Loucy (cell line): ENCODE measurements around the gene LPP.

ENCODE experiments used
- H2AFZ ChIP-seq: fragments of 200-600 bp; sonication (generic); 2 replicates; pipeline ENCODE4 v1.6.0; 2016; ENCODE audit warnings: antibody characterized with exemption, mild to moderate bottlenecking, low read length, moderate library complexity
- H3F3A ChIP-seq: fragments of 200-600 bp; 2 replicates; pipeline ENCODE4 v1.6.0; 2016; ENCODE audit warnings: antibody characterized with exemption, low read depth, mild to moderate bottlenecking
- H3K27me3 ChIP-seq: fragments of 200-600 bp; sonication (generic); 2 replicates; pipeline ENCODE4 v1.6.1; 2014; ENCODE audit warnings: low read length, mild to moderate bottlenecking; ENCODE audit not compliant: insufficient read depth, poor library complexity, severe bottlenecking
- H3K36me3 ChIP-seq: fragments of 200-600 bp; sonication (generic); 2 replicates; pipeline ENCODE4 v1.6.1; 2016; ENCODE audit warnings: low read length; ENCODE audit not compliant: insufficient read depth
- H3K4me1 ChIP-seq: fragments of 200-600 bp; sonication (generic); 2 replicates; pipeline ENCODE4 v1.5.1; 2014; ENCODE audit warnings: low read length, mild to moderate bottlenecking; ENCODE audit not compliant: insufficient read depth, poor library complexity, severe bottlenecking
- H3K4me2 ChIP-seq: fragments of 200-600 bp; sonication (generic); 2 replicates; pipeline ENCODE4 v1.6.0; 2014; ENCODE audit warnings: antibody characterized with exemption, low read length, low read depth, mild to moderate bottlenecking; ENCODE audit not compliant: poor library complexity, severe bottlenecking
- H3K4me3 ChIP-seq: fragments of 200-600 bp; sonication (generic); 2 replicates; pipeline ENCODE4 v1.5.1; 2014; ENCODE audit warnings: low read length, mild to moderate bottlenecking, mixed read lengths; ENCODE audit not compliant: poor library complexity, severe bottlenecking
- H3K79me2 ChIP-seq: fragments of 200-600 bp; sonication (generic); 2 replicates; pipeline ENCODE4 v1.6.1; 2014; ENCODE audit warnings: low read length; ENCODE audit not compliant: insufficient read depth
- H3K9ac ChIP-seq: fragments of 200-600 bp; sonication (generic); 2 replicates; pipeline ENCODE4 v1.6.0; 2014; ENCODE audit warnings: mild to moderate bottlenecking, low read depth, low read length, moderate library complexity; ENCODE audit not compliant: poor library complexity, severe bottlenecking
- H3K9me2 ChIP-seq: fragments of 200-600 bp; sonication (generic); replicated peaks from 2 replicates; pipeline ENCODE4 v1.6.1; 2016; ENCODE audit warnings: low read depth, low read length, mixed read lengths
- H3K9me3 ChIP-seq: fragments of 200-600 bp; sonication (generic); 2 replicates; pipeline ENCODE4 v1.6.1; 2014; ENCODE audit warnings: mild to moderate bottlenecking, antibody characterized with exemption, low read length, low read depth; ENCODE audit not compliant: insufficient read depth
- H4K20me1 ChIP-seq: fragments of 200-600 bp; sonication (generic); 2 replicates; pipeline ENCODE4 v1.6.0; 2014; ENCODE audit warnings: antibody characterized with exemption, low read length, mild to moderate bottlenecking; ENCODE audit not compliant: insufficient read depth, poor library complexity, severe bottlenecking
- EZH2phosphoT487 ChIP-seq: fragments of 200-600 bp; IDR thresholded peaks from 2 replicates; pipeline ENCODE4 v1.6.1; 2018; ENCODE audit warnings: antibody characterized with exemption, mild to moderate bottlenecking, moderate library complexity, borderline replicate concordance
- TF ChIP-seq, protein P1 (sequence below): fragments of 200-600 bp; sonication (generic); conservative IDR thresholded peaks from 2 replicates; pipeline ENCODE4 v1.5.1; 2014; ENCODE audit warnings: mild to moderate bottlenecking, antibody characterized with exemption, low read length

Gene LPP

DNA sequence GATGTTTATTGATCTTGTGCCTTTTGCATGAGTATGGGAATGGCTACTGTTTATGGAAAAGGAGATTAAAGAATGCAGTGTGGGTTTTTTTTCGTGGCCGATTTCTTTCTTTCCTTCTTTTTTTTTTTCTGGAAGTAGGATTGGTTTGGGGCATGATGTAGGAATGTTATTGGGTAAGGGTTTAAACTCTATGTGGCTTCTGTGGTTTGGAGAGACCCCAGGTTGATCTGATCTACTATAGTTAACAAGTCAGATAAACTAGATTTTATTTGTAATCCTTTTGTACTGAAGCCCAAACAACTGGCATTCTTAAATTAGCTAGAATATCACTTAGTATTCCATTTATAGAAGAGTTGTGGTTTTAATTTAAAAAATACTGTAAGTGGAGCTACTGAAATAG is 304.8 kb downstream of the LPP start:
- H3K4me2 ChIP-seq: peak overlapping the region; percentile 1
- H3K36me3 ChIP-seq: no peaks in the 10 kb centered on the region
- no peaks in the 10 kb centered on the region for H3F3A ChIP-seq
- peaks cover 14% of the 10 kb centered on the region for H3K4me1 ChIP-seq
- H4K20me1 ChIP-seq: no peaks in the 10 kb centered on the region
- no peaks in the 10 kb centered on the region; the same call in 1 of the 2 replicates for H3K79me2 ChIP-seq
- H3K9me3 ChIP-seq: no peaks in the 10 kb centered on the region
- TF ChIP-seq, protein P1, sequence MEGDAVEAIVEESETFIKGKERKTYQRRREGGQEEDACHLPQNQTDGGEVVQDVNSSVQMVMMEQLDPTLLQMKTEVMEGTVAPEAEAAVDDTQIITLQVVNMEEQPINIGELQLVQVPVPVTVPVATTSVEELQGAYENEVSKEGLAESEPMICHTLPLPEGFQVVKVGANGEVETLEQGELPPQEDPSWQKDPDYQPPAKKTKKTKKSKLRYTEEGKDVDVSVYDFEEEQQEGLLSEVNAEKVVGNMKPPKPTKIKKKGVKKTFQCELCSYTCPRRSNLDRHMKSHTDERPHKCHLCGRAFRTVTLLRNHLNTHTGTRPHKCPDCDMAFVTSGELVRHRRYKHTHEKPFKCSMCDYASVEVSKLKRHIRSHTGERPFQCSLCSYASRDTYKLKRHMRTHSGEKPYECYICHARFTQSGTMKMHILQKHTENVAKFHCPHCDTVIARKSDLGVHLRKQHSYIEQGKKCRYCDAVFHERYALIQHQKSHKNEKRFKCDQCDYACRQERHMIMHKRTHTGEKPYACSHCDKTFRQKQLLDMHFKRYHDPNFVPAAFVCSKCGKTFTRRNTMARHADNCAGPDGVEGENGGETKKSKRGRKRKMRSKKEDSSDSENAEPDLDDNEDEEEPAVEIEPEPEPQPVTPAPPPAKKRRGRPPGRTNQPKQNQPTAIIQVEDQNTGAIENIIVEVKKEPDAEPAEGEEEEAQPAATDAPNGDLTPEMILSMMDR: no peak
- TF ChIP-seq EZH2phosphoT487: no peak
- H3K9me2 ChIP-seq: no peaks in the 10 kb centered on the region
- H3K27me3 ChIP-seq: no peaks in the 10 kb centered on the region
- H3K4me3 ChIP-seq: no peak overlapping the region
- H3K9ac ChIP-seq: no peak overlapping the region
- H2AFZ ChIP-seq: no peak overlapping the region

DNA sequence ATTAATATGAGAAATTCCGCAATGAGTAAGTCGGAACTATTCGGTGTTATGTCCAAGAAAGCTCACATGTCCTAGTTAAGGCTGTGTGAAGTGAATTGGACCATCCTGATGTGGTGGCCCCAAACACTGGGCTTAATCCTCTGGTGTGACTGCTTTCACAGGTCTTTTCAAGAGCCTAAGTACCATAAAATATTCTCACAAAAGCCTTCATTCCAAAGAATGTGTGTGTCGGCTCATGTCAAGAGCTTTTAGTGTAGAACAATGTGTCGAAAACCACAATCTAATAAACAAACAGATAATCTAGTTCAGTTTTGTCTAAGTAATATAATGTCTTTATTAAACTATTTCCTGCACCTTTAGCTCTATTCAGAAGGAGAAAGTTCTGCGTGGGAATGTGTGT is 311.4 kb downstream of the LPP start:
- Histone ChIP-seq H3F3A (no peaks in the 10 kb centered on the region), H3K9me2 (no peaks in the 10 kb centered on the region), H3K27me3 (no peaks in the 10 kb centered on the region)

DNA sequence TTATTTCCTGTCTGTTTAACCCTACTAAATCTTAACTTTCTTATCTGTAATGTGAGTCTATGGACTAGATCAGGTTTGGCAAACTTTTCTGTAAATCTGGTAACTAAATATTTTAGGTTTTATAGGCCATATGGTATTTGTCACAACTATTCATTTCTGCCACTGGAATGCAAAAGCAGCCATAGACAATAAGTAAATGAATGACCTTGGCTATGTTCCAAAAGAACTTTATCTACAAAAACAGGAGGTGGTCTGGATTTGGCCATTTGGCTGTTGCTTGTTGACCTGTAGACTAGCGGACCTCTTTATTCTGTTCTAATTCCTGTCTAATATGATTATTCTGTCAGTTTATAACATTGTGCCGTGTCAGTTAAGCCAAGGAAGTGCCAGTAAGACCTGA is 314.2 kb downstream of the LPP start:
- Histone ChIP-seq H3K9me3 (no peaks in the 10 kb centered on the region), H3K4me3 (no peak overlapping the region), H3K79me2 (no peaks in the 10 kb centered on the region), H4K20me1 (no peaks in the 10 kb centered on the region), H3K27me3 (no peaks in the 10 kb centered on the region), H3K4me1 (no peaks in the 10 kb centered on the region), H3F3A (no peaks in the 10 kb centered on the region), H3K9ac (no peak overlapping the region), H3K4me2 (no peak overlapping the region), H2AFZ (no peak overlapping the region), H3K9me2 (no peaks in the 10 kb centered on the region), H3K36me3 (no peaks in the 10 kb centered on the region)
- no peak for TF ChIP-seq EZH2phosphoT487
- TF ChIP-seq, protein P1: no peak

More for the DNA sequence above, 311.4 kb downstream of the LPP start:
- H3K36me3 ChIP-seq: no peaks in the 10 kb centered on the region
- H3K79me2 ChIP-seq: no peaks in the 10 kb centered on the region; the same call in 1 of the 2 replicates
- H4K20me1 ChIP-seq: no peaks in the 10 kb centered on the region
- no peaks in the 10 kb centered on the region for H3K9me3 ChIP-seq
- no peaks in the 10 kb centered on the region for H3K4me1 ChIP-seq
- H3K4me3 ChIP-seq: no peak overlapping the region
- TF ChIP-seq, protein P1: no peak
- TF ChIP-seq EZH2phosphoT487: no peak
- H3K9ac ChIP-seq: no peak overlapping the region
- H3K4me2 ChIP-seq: no peak overlapping the region
- H2AFZ ChIP-seq: no peak overlapping the region
